Common myeloid progenitor, CD34-positive (primary cell): ENCODE data around the gene GNAO1.

ENCODE experiments used
- CTCF ChIA-PET: fragments of 350-600 bp; sonication (Branson Sonifier 250); formaldehyde crosslinking; loops from one replicate; lab custom pipeline; 2021; ENCODE audit warnings: antibody characterized with exemption; lab: Charles Lee
- POLR2A ChIA-PET: fragments of 350-600 bp; sonication (Branson Sonifier 250); formaldehyde crosslinking; loops from one replicate; lab custom pipeline; 2021; ENCODE audit warnings: antibody characterized with exemption; lab: Charles Lee
- DNase-seq, 3 donors: peaks; one replicate each; pipeline versions ENCODE4 v3.0.0 to v3.0.0-alpha.2; 2013
- H3K27ac ChIP-seq, 2 experiments: 1 replicate in 1 of 2; 2 replicates in 1 of 2; pipeline ENCODE4 v1.7.0; 2013; ENCODE audit warnings: inconsistent platforms in 2 of 2, low read length in 2 of 2, mild to moderate bottlenecking in 2 of 2, low read depth in 1 of 2, moderate library complexity in 1 of 2; ENCODE audit not compliant: severe bottlenecking in 2 of 2, insufficient read depth in 1 of 2, poor library complexity in 1 of 2
- H3K27me3 ChIP-seq, 5 experiments: replicated peaks in 2 of 5; 1 replicate in 3 of 5; 2 replicates in 2 of 5; pipeline versions ENCODE4 v1.6.1 to v1.7.0; 2013; ENCODE audit warnings: low read length in 4 of 5, mild to moderate bottlenecking in 2 of 5, moderate library complexity in 2 of 5, inconsistent platforms in 1 of 5; ENCODE audit not compliant: insufficient read depth in 5 of 5, control insufficient read depth in 4 of 5
- H3K36me3 ChIP-seq, 4 experiments: 1 replicate in 2 of 4; 2 replicates in 2 of 4; pipeline versions ENCODE4 v1.6.1 to v1.7.0; 2013; ENCODE audit warnings: low read length in 3 of 4, control low read depth in 1 of 4, mild to moderate bottlenecking in 1 of 4; ENCODE audit not compliant: control insufficient read depth in 4 of 4, insufficient read depth in 4 of 4
- H3K4me1 ChIP-seq, 4 experiments: 1 replicate in 3 of 4; 2 replicates in 1 of 4; pipeline versions ENCODE4 v1.6.1 to v1.7.1; 2013; ENCODE audit warnings: low read length in 3 of 4, mild to moderate bottlenecking in 3 of 4, control low read depth in 1 of 4, inconsistent platforms in 1 of 4, moderate library complexity in 1 of 4; ENCODE audit not compliant: control insufficient read depth in 4 of 4, insufficient read depth in 4 of 4; ENCODE audit errors: control extremely low read depth in 1 of 4
- H3K4me3 ChIP-seq, 7 experiments: 1 replicate in 4 of 7; 2 replicates in 3 of 7; pipeline versions ENCODE4 v1.5.1 to v1.7.0; 2013; ENCODE audit warnings: mild to moderate bottlenecking in 7 of 7, low read length in 6 of 7, moderate library complexity in 6 of 7, inconsistent platforms in 2 of 7, low read depth in 2 of 7, control low read depth in 1 of 7; ENCODE audit not compliant: insufficient read depth in 4 of 7, control insufficient read depth in 1 of 7; ENCODE audit errors: extremely low read depth in 1 of 7
- H3K9me3 ChIP-seq, 5 experiments: 1 replicate in 4 of 5; 2 replicates in 1 of 5; pipeline versions ENCODE4 v1.6.1 to v1.7.1; 2013; ENCODE audit warnings: low read length in 4 of 5, mild to moderate bottlenecking in 2 of 5, inconsistent platforms in 1 of 5, low read depth in 1 of 5, moderate library complexity in 1 of 5; ENCODE audit not compliant: control insufficient read depth in 4 of 5, insufficient read depth in 2 of 5; ENCODE audit errors: control extremely low read depth in 1 of 5
- WGBS: methylation state at CpG from one replicate; pipeline ENCODE4 v1.1.5; 2013; ENCODE audit not compliant: insufficient coverage; 5-methylcytosine and 5-hydroxymethylcytosine counted together

GNAO1 gene

DNA sequence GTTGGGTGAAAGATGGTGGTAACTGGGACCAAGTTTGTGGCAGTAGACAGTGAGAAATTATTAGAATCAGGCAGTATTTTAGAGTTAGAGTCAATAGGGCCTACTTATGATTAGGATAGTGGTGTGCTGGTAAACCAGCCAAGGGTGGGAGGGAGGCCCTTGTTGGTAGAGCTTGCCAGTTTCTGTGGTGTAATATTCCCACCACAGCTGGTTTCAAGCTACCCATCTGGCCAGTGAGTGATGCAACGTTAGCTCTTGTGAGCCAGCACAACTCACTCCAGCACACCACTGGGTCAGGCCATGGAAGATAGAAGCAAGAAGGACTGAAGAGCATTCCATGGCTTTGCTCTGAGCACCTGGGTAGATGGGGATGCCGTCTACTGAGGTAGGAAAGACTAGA lies 34.9 kb downstream of the GNAO1 start:
- WGBS = 100% methylated on average over 1 of the region's 2 CpGs
- Histone ChIP-seq H3K4me1 (peaks cover 0 to 12% (median 6%) of the 10 kb centered on the region in 4 experiments), H3K27me3 (peaks cover 0 to 3% (median 0%) of the 10 kb centered on the region in 5 experiments), H3K9me3 (no peaks in the 10 kb centered on the region), H3K27ac (no peak overlapping the region), H3K36me3 (no peaks in the 10 kb centered on the region), H3K4me3 (no peak overlapping the region)
- peak in 2 of 3 donors; percentile 33 to 37 for DNase-seq
- POLR2A ChIA-PET = no interaction called here
- CTCF ChIA-PET = interaction anchor here (1.4 kb wide), 1 partner anchor 12 kb away, joined by 3 read pairs; no protein-coding TSS in a partner anchor

- peak overlapping the region in 1 of 7 experiments; percentile 2 for H3K4me3 ChIP-seq
Measured at GRCh38 chr16:56226845-56227525, 35.7 kb downstream of the GNAO1 start.

DNA sequence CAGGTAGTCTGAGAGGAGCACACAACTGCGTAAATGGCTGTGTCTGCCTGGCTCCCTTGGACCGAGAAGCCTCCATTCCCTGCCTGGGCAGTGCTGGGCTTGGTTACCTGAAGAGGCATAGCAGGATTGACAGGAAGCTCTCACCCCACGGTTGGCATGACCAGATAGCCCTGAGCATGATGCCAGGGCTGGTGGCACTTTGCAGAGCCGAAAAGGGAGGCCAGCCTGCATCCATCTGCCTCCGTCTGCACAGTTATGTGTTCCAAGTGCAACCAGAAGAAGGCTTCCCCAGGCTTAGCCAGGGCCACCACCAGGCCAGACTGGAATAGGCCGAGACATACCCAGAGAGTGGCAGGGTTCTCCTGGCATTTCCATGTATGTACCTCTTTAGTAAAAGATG lies 36.6 kb downstream of the GNAO1 start:
- ChIA-PET POLR2A (no interaction called here), CTCF (no interaction called here)
- Histone ChIP-seq H3K27me3 (no peaks in the 10 kb centered on the region), H3K4me1 (peaks cover 0 to 12% (median 6%) of the 10 kb centered on the region in 4 experiments), H3K27ac (no peak overlapping the region), H3K9me3 (no peaks in the 10 kb centered on the region), H3K4me3 (no peak overlapping the region), H3K36me3 (no peaks in the 10 kb centered on the region)
- WGBS = 95% methylated on average over 6 of the region's 6 CpGs
- no peak for DNase-seq

More at GRCh38 chr16:56226845-56227525, 35.7 kb downstream of the GNAO1 start:
- Histone ChIP-seq H3K27ac (no peak overlapping the region), H3K4me1 (peaks cover 0 to 12% (median 6%) of the 10 kb centered on the region in 4 experiments), H3K27me3 (peaks cover 0 to 3% (median 0%) of the 10 kb centered on the region in 5 experiments), H3K9me3 (no peaks in the 10 kb centered on the region), H3K36me3 (no peaks in the 10 kb centered on the region)
- peak; percentile 25 to 65 (median 62) for DNase-seq
- WGBS = 71% methylated on average over 9 of the region's 9 CpGs
- POLR2A ChIA-PET = no interaction called here
- CTCF ChIA-PET = no interaction called here

- CTCF ChIA-PET = no interaction called here
- 100% methylated on average over 2 of the region's 4 CpGs for whole genome bisulfite sequencing
- Histone ChIP-seq H3K27me3 (no peaks in the 10 kb centered on the region), H3K4me1 (peaks cover 0 to 12% (median 6%) of the 10 kb centered on the region in 4 experiments), H3K36me3 (no peaks in the 10 kb centered on the region), H3K4me3 (no peak overlapping the region), H3K9me3 (no peaks in the 10 kb centered on the region), H3K27ac (no peak overlapping the region)
- POLR2A ChIA-PET = no interaction called here
- no peak for DNase-seq
Measured at GRCh38 chr16:56228476-56228875, 37.2 kb downstream of the GNAO1 start.

DNA sequence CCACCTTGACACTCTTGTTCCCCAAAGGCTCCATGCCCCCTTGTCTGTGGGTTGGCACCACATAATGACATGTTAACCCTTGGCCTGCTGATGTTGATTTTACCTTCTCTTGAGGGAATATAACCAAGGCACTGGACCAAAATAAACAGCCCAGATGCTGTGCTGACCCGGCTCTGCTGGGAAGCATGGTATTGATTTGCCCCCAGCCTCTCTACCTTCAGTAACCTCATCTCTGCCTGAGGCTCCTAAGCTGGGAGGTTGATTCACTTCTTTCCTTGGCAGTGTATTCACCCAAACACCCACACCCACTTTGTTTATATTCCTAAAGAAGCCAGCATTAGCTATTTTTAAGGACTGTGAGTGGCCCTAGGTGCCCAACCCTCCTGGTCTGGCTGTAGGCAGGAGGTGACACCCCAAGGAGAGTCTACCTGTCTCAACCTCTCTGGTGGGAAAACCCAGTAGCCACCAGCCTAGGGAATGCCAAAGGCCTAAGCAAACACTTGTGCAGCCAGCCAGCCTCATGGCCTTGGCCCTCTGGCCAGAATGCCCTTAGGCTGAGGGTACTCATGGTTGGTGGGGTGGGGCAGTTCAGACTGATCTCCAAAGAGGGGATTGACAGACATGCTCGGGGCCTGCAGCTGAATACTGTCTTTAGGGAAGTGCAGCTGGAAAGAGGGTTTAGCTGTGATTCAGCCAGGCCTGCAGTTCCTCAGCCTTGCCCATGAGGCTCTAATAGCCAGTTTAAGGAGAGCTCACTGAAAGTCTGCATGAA lies 42.7 kb downstream of the GNAO1 start:
- 94% methylated on average over 2 of the region's 2 CpGs for WGBS

GRCh38 chr16:56234737-56235136 lies 43.4 kb downstream of the GNAO1 start:
- ChIA-PET POLR2A (no interaction called here), CTCF (interaction anchor here (1.2 to 1.5 kb wide), 2 partner anchors 10 to 29 kb away, joined by 3 read pairs; no protein-coding TSS in a partner anchor)
- H3K4me1 ChIP-seq = no peaks in the 10 kb centered on the region
- H3K36me3 ChIP-seq = no peaks in the 10 kb centered on the region
- no peak overlapping the region for H3K4me3 ChIP-seq
- DNase-seq = no peak
- H3K27me3 ChIP-seq = no peaks in the 10 kb centered on the region
- H3K9me3 ChIP-seq = no peaks in the 10 kb centered on the region
- 100% methylated on average over 5 of the region's 5 CpGs for WGBS
- no peak overlapping the region for H3K27ac ChIP-seq

More for the DNA sequence above, 42.7 kb downstream of the GNAO1 start:
- H3K36me3 ChIP-seq = no peaks in the 10 kb centered on the region
- ChIA-PET CTCF (interaction anchor here (1.2 to 1.5 kb wide), 3 partner anchors 11 to 30 kb away, joined by 3 to 5 read pairs (median 3); no protein-coding TSS in a partner anchor), POLR2A (no interaction called here)
- H3K27ac ChIP-seq = no peak overlapping the region
- H3K27me3 ChIP-seq = no peaks in the 10 kb centered on the region
- H3K4me3 ChIP-seq = no peak overlapping the region
- no peaks in the 10 kb centered on the region for H3K4me1 ChIP-seq
- no peaks in the 10 kb centered on the region for H3K9me3 ChIP-seq
- DNase-seq = no peak

DNA sequence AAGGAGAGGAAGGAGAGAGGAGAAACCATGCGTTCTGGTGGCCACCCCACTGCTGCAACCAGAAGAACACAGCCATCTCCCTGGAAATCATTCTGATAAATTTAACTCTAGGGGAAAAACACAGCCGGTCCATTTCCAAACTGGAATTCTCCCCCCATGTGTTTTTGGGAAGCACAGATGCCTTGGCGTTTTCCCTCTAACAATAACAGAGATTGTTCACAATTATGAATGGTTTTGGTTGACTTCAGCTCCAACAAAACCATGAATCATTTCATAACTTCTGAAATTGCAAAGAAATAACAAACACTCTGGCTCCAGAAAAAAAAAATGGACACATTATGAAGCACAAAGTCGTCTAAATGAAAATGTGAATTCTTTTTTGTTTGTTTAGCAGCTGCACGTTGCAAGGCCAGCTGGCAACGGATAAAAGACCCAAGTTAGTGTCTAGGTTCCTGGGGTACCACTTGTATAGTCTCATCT lies 46.2 kb downstream of the GNAO1 start:
- CTCF ChIA-PET = no interaction called here
- no peaks in the 10 kb centered on the region for H3K4me1 ChIP-seq
- no peaks in the 10 kb centered on the region for H3K9me3 ChIP-seq
- no peak overlapping the region for H3K4me3 ChIP-seq
- H3K27me3 ChIP-seq = no peaks in the 10 kb centered on the region
- WGBS = 100% methylated on average over 4 of the region's 6 CpGs
- POLR2A ChIA-PET = no interaction called here
- H3K27ac ChIP-seq = no peak overlapping the region
- no peak for DNase-seq
- no peaks in the 10 kb centered on the region for H3K36me3 ChIP-seq
